IPS-15b (cell line): ENCODE data around the gene RNF213.
A peak's percentile ranks its signal among the peaks of the same experiment; 100 is the strongest.

Experiments used
- H3K27me3 ChIP-seq: one replicate; pipeline ENCODE4 v1.6.1; 2013; ENCODE audit warnings: low read length; ENCODE audit not compliant: control insufficient read depth, insufficient read depth
- H3K36me3 ChIP-seq: one replicate; pipeline ENCODE4 v1.6.1; 2013; ENCODE audit warnings: low read length; ENCODE audit not compliant: control insufficient read depth, insufficient read depth
- H3K4me1 ChIP-seq: one replicate; pipeline ENCODE4 v1.6.1; 2013; ENCODE audit warnings: mild to moderate bottlenecking, low read length; ENCODE audit not compliant: control insufficient read depth, insufficient read depth
- H3K4me3 ChIP-seq: one replicate; pipeline ENCODE4 v1.5.1; 2013; ENCODE audit warnings: low read depth, low read length
- H3K9ac ChIP-seq: one replicate; pipeline ENCODE4 v1.6.1; 2013; ENCODE audit warnings: low read depth, mild to moderate bottlenecking, low read length
- H3K9me3 ChIP-seq: one replicate; pipeline ENCODE4 v1.6.1; 2013; ENCODE audit warnings: mild to moderate bottlenecking, low read length; ENCODE audit not compliant: control insufficient read depth, insufficient read depth

Gene RNF213

DNA sequence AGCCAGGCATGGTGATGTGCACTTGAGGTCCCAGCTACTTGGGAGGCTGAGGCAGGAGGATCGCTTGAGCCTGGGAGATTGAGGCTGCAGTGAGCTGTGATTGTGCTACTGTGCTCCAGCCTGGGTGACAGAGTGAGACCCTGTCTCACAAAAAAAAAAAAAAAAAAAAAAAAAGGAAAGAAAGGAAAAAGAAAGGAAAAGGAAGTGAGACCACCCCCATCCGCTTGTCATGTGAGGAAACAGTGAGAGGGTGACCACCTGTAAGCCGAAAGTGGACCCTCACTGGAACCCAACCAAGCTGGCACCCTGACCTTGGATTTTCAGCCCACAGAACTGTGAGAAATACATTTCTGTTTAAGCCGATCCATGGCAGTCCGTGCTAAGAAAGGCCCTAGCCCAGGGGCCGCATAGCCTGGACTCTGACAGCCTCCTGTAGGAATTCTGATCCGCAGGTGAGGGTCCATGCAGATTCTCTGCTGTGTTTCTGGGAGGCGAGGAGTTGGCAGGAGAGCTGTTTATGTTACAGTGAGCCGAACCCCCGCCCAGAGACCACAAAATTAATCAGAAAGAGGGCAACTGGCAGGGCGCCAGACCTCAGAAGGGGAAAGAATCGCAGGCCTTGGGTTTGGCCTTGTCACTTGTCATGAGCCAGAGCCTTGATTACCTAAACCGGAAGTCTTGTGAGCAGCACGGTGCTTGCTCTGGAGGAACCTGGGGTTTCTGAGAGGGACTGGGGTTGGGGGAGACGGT, 41.5 kb upstream of the RNF213 start:
- no peaks in the 10 kb centered on the region for H3K9me3 ChIP-seq
- peaks cover 4% of the 10 kb centered on the region for H3K4me1 ChIP-seq
- no peaks in the 10 kb centered on the region for H3K27me3 ChIP-seq
- peak overlapping the region; percentile 81 for H3K9ac ChIP-seq
- H3K4me3 ChIP-seq: peak overlapping the region; percentile 90
- H3K36me3 ChIP-seq: peaks cover 22% of the 10 kb centered on the region

GRCh38 chr17:80219763-80220053, 40.9 kb upstream of the RNF213 start:
- Histone ChIP-seq H3K4me1 (peaks cover 4% of the 10 kb centered on the region), H3K9me3 (no peaks in the 10 kb centered on the region), H3K4me3 (peak overlapping the region; percentile 90), H3K36me3 (peaks cover 22% of the 10 kb centered on the region), H3K9ac (peak overlapping the region; percentile 81), H3K27me3 (no peaks in the 10 kb centered on the region)

DNA sequence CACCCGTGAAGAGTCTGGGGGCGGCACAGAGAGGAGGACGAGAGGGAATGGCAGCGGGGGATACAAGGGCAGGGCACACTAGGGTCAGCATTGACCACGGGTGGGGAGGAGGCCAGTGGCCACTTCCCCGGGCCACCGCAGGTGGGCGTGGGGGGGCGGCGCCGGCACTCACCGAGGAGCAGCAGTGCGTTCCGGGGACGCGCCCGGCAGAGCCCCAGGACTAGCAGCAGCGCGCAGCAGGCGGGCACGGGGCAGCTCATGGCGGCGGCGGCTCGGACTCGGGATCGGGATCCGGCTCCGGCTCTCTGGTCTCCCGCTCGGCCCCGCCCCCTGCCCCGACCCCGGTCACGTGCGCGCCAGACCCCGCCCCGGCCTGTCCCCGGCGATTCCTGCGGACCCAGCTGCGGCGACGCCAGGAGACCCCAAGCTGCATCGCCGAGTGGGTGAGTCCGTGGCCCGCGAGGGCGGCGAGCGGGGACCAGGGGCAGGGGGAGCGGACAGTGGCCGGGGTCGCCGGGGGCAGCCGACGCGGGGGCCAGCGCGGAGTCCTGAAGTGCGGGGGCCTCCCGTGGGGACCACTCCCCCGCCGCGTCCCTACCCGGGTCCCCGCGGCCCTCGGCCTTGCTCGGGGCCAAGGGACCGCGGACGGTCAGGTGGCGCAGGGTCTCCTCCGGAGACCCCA, 40.5 kb upstream of the RNF213 start, which contains the start of the genes SGSH and SLC26A11:
SGSH (minus strand) TSS at position 280 of the 682 bp plus-strand sequence; CDS start at position 260, 20 bp downstream.
SLC26A11 (plus strand) TSS at position 374 of the 682 bp plus-strand sequence. CDS start 1,134 bp downstream, outside the sequence.
- Histone ChIP-seq H3K36me3 (peaks cover 22% of the 10 kb centered on the region), H3K27me3 (no peaks in the 10 kb centered on the region), H3K9me3 (no peaks in the 10 kb centered on the region), H3K9ac (peak within 1 kb of the TSS; percentile 81), H3K4me1 (peaks cover 4% of the 10 kb centered on the region), H3K4me3 (peak within 1 kb of the TSS; percentile 90)

DNA sequence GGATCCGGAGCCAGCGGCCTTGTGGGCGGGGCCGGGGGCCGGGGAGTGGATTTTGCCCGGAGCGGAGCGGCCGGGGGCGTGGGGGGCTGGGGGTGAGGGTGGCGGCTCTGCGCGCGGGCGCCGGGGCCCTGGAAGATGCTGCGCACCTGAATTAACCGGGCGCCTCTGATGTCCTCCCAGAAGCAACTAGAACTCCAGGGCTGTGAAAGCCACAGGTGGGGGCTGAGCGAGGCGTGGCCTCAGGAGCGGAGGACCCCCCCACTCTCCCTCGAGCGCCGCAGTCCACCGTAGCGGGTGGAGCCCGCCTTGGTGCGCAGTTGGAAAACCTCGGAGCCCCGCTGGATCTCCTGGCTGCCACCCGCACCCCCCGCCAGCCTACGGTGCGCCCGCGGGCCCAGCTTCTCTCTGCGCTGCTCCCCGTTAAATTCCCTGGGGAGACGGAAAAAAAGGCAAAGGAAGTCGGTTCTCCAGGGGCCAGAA, 39.9 kb upstream of the RNF213 start:
- H3K4me1 ChIP-seq: peaks cover 7% of the 10 kb centered on the region
- peak overlapping the region; percentile 90 for H3K4me3 ChIP-seq
- no peaks in the 10 kb centered on the region for H3K9me3 ChIP-seq
- peak overlapping the region; percentile 47 for H3K9ac ChIP-seq
- H3K36me3 ChIP-seq: peaks cover 21% of the 10 kb centered on the region
- H3K27me3 ChIP-seq: no peaks in the 10 kb centered on the region

GRCh38 chr17:80221351-80222105, 39.1 kb upstream of the RNF213 start:
- H3K36me3 ChIP-seq: peaks cover 16% of the 10 kb centered on the region

GRCh38 chr17:80222376-80223141, 38.1 kb upstream of the RNF213 start:
- H3K9me3 ChIP-seq: no peaks in the 10 kb centered on the region
- H3K27me3 ChIP-seq: no peaks in the 10 kb centered on the region
- H3K36me3 ChIP-seq: peaks cover 8% of the 10 kb centered on the region
- H3K4me1 ChIP-seq: peaks cover 7% of the 10 kb centered on the region
- H3K9ac ChIP-seq: no peak overlapping the region
- H3K4me3 ChIP-seq: no peak overlapping the region

More at GRCh38 chr17:80221351-80222105, 39.1 kb upstream of the RNF213 start:
- no peaks in the 10 kb centered on the region for H3K27me3 ChIP-seq
- H3K9me3 ChIP-seq: no peaks in the 10 kb centered on the region
- H3K4me3 ChIP-seq: peak overlapping the region; percentile 90
- peak overlapping the region; percentile 47 for H3K9ac ChIP-seq
- peaks cover 7% of the 10 kb centered on the region for H3K4me1 ChIP-seq

GRCh38 chr17:80223142-80223815, 37.4 kb upstream of the RNF213 start:
- Histone ChIP-seq H3K27me3 (no peaks in the 10 kb centered on the region), H3K36me3 (peaks cover 8% of the 10 kb centered on the region), H3K9ac (no peak overlapping the region), H3K4me1 (peaks cover 7% of the 10 kb centered on the region), H3K9me3 (no peaks in the 10 kb centered on the region), H3K4me3 (no peak overlapping the region)

- H3K9me3 ChIP-seq: no peaks in the 10 kb centered on the region
- no peaks in the 10 kb centered on the region for H3K27me3 ChIP-seq
- peaks cover 8% of the 10 kb centered on the region for H3K36me3 ChIP-seq
- H3K9ac ChIP-seq: no peak overlapping the region
- H3K4me1 ChIP-seq: peaks cover 7% of the 10 kb centered on the region
- no peak overlapping the region for H3K4me3 ChIP-seq
Observed at GRCh38 chr17:80223838-80224497, 36.7 kb upstream of the RNF213 start.

DNA sequence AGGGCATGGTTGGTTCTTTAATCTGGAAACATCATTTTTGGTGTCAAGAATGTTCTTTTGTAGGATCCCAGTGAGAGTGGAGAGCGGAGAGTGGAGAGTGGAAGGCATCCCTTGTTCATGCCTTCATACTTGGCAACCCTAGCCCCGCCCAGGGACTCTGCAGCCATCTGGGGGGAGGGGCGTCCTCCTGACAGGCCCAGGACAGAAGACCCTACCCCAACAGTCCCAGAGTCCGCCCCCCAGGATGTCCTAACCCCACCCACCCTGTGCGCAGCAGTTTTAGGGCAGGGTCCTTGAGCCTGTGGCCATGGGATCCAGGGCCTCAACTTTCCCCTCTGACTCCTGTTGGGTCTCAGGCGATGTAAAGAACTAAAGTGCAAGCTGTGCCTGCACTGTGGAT, 36.0 kb upstream of the RNF213 start:
- H3K36me3 ChIP-seq: peaks cover 8% of the 10 kb centered on the region
- no peaks in the 10 kb centered on the region for H3K9me3 ChIP-seq
- H3K4me1 ChIP-seq: peaks cover 3% of the 10 kb centered on the region
- no peak overlapping the region for H3K4me3 ChIP-seq
- no peak overlapping the region for H3K9ac ChIP-seq
- no peaks in the 10 kb centered on the region for H3K27me3 ChIP-seq

DNA sequence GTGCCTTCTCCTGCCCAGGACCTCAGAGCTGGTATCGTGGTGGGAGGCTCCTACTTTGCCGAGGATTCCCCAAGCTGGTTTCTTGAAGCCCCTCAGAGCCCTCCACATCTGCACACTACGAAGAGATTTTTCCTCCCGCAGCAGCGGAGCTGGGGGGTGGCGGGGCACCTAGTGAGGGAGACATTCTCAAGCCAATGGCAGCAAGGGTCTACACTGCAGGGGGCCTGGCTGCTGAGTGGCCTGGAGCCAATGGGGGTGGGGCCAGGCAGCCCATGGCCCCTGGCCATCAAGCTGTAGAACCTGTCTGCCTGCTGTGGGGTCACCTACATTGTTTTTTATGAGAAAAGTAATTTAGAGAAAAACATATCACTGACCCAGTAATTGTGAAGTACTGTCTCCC, 35.4 kb upstream of the RNF213 start:
- Histone ChIP-seq H3K9me3 (no peaks in the 10 kb centered on the region), H3K27me3 (no peaks in the 10 kb centered on the region), H3K4me1 (peaks cover 3% of the 10 kb centered on the region), H3K9ac (no peak overlapping the region), H3K4me3 (peak overlapping the region; percentile 8), H3K36me3 (peaks cover 10% of the 10 kb centered on the region)
